ENCODE measurements around the gene TPH2. TPM values are rescaled to one million over a fixed set of nuclear protein-coding genes. Genes with fewer than 3 reads are reported as not detected.

The TPH2 gene
- total and polyA plus RNA-seq, 4 donors = not detected

GRCh38 chr12:72025524-72025923, 86.9 kb downstream of the TPH2 start:
- no peak for DNase-seq (ENCODE audit: low spot score)
- 19% methylated on average over 1 of the region's 1 CpG for WGBS
- TF ChIP-seq TAF1 (conservative IDR thresholded peaks at IDR 0.05) = no peak
- no peak for TF ChIP-seq RAD21 (IDR thresholded peaks at IDR 0.05)
- no peak for TF ChIP-seq JUND (IDR thresholded peaks at IDR 0.05)
- TF ChIP-seq CTCF (IDR thresholded peaks at IDR 0.05; ENCODE audit: low read depth, low read length, missing input control) = no peak
- no peak for TF ChIP-seq GABPA (IDR thresholded peaks at IDR 0.05 in 1 of 2, conservative IDR thresholded peaks at IDR 0.05 in 1 of 2)
- TF ChIP-seq MAX (IDR thresholded peaks at IDR 0.05) = no peak
- TF ChIP-seq SP1 (IDR thresholded peaks at IDR 0.05) = no peak
- TF ChIP-seq ZBTB33 (IDR thresholded peaks at IDR 0.05) = no peak
- no peak for TF ChIP-seq HNF4G (IDR thresholded peaks at IDR 0.05)
- no peak for TF ChIP-seq EGR1 (IDR thresholded peaks at IDR 0.05; ENCODE audit: low read depth in 2 of 2)
- TF ChIP-seq YY1 (IDR thresholded peaks at IDR 0.05) = no peak
- TF ChIP-seq NR2F2 (IDR thresholded peaks at IDR 0.05) = no peak
- no peak for TF ChIP-seq HNF4A (conservative IDR thresholded peaks at IDR 0.05)
- TF ChIP-seq FOXA1 (IDR thresholded peaks at IDR 0.05) = no peak
- no peak for TF ChIP-seq RXRA (IDR thresholded peaks at IDR 0.05)
- TF ChIP-seq FOXA2 (IDR thresholded peaks at IDR 0.05) = no peak
- no peak for TF ChIP-seq ATF3 (IDR thresholded peaks at IDR 0.05)
- Histone ChIP-seq H3K9me3 (ENCODE audit: control insufficient read depth in 4 of 4, low read length in 3 of 4) (no peaks in the 10 kb centered on the region), H3K27me3 (ENCODE audit: control insufficient read depth in 4 of 4, insufficient read depth in 4 of 4, low read length in 3 of 4) (peaks cover 0 to 2% (median 0%) of the 10 kb centered on the region in 4 donors), H3K36me3 (ENCODE audit: control insufficient read depth in 4 of 4, insufficient read depth in 3 of 4, low read depth in 1 of 4, low read length in 3 of 4) (no peaks in the 10 kb centered on the region), H3K4me1 (ENCODE audit: control insufficient read depth in 4 of 4, insufficient read depth in 4 of 4, low read length in 3 of 4) (peaks cover 0 to 4% (median 0%) of the 10 kb centered on the region in 4 donors), H3K9ac (ENCODE audit: low read depth in 1 of 2, low read length in 2 of 2) (no peak overlapping the region), H3K27ac (ENCODE audit: low read depth in 1 of 2, low read length in 2 of 2) (no peak overlapping the region), H3K4me3 (ENCODE audit: low read depth in 1 of 3, low read length in 3 of 3) (no peak overlapping the region)

GRCh38 chr12:72028966-72029365, 90.3 kb downstream of the TPH2 start:
- Histone ChIP-seq H3K36me3 (ENCODE audit: control insufficient read depth in 4 of 4, insufficient read depth in 3 of 4, low read depth in 1 of 4, low read length in 3 of 4) (no peaks in the 10 kb centered on the region), H3K27ac (ENCODE audit: low read depth in 1 of 2, low read length in 2 of 2) (no peak overlapping the region), H3K9ac (ENCODE audit: low read depth in 1 of 2, low read length in 2 of 2) (no peak overlapping the region), H3K4me1 (ENCODE audit: control insufficient read depth in 4 of 4, insufficient read depth in 4 of 4, low read length in 3 of 4) (no peaks in the 10 kb centered on the region), H3K27me3 (ENCODE audit: control insufficient read depth in 4 of 4, insufficient read depth in 4 of 4, low read length in 3 of 4) (peaks cover 0 to 2% (median 0%) of the 10 kb centered on the region in 4 donors), H3K9me3 (ENCODE audit: control insufficient read depth in 4 of 4, low read length in 3 of 4) (no peaks in the 10 kb centered on the region), H3K4me3 (ENCODE audit: low read depth in 1 of 3, low read length in 3 of 3) (no peak overlapping the region)
- TF ChIP-seq FOXA2 (IDR thresholded peaks at IDR 0.05) = no peak
- no peak for TF ChIP-seq SP1 (IDR thresholded peaks at IDR 0.05)
- TF ChIP-seq RXRA (IDR thresholded peaks at IDR 0.05) = no peak
- TF ChIP-seq RAD21 (IDR thresholded peaks at IDR 0.05) = no peak
- TF ChIP-seq CTCF (IDR thresholded peaks at IDR 0.05; ENCODE audit: low read depth, low read length, missing input control) = no peak
- no peak for TF ChIP-seq HNF4G (IDR thresholded peaks at IDR 0.05)
- TF ChIP-seq TAF1 (conservative IDR thresholded peaks at IDR 0.05) = no peak
- TF ChIP-seq YY1 (IDR thresholded peaks at IDR 0.05) = no peak
- no peak for TF ChIP-seq EGR1 (IDR thresholded peaks at IDR 0.05; ENCODE audit: low read depth in 2 of 2)
- TF ChIP-seq REST (IDR thresholded peaks at IDR 0.05) = no peak
- no peak for TF ChIP-seq HNF4A (conservative IDR thresholded peaks at IDR 0.05)
- no peak for DNase-seq (ENCODE audit: low spot score)
- WGBS = 85% methylated on average over 1 of the region's 1 CpG

Data from liver (tissue), 9 donors.